Activated CD4-positive, alpha-beta T cell treated with anti-CD3 and anti-CD28 coated beads, Interleukin-2, amount 50 U/mL, for 16 hours (primary cell): ENCODE data around the gene MRRF.

Experiments
- DNase-seq: peaks from one replicate; pipeline ENCODE4 v3.0.0-alpha.2; 2020

The MRRF gene

GRCh38 chr9:122333169-122333808, 68.6 kb downstream of the MRRF start:
- DNase-seq = no peak

GRCh38 chr9:122334916-122335315, 70.2 kb downstream of the MRRF start:
- DNase-seq = no peak

- no peak for DNase-seq
Measured at GRCh38 chr9:122336189-122336588, 71.5 kb downstream of the MRRF start.

GRCh38 chr9:122336866-122337555, 72.3 kb downstream of the MRRF start:
- no peak for DNase-seq

GRCh38 chr9:122337556-122337929, 72.9 kb downstream of the MRRF start:
- DNase-seq = no peak

GRCh38 chr9:122338536-122338935, 73.9 kb downstream of the MRRF start:
- DNase-seq = no peak

GRCh38 chr9:122338994-122339393, 74.3 kb downstream of the MRRF start:
- DNase-seq = no peak

- DNase-seq = no peak
Measured at GRCh38 chr9:122339579-122339978, 74.9 kb downstream of the MRRF start.

- no peak for DNase-seq
Measured at GRCh38 chr9:122340161-122340560, 75.5 kb downstream of the MRRF start.

GRCh38 chr9:122342323-122343050, 77.8 kb downstream of the MRRF start:
- DNase-seq = no peak

GRCh38 chr9:122346478-122347347, 82.0 kb downstream of the MRRF start:
- DNase-seq = no peak

GRCh38 chr9:122347348-122348287, 82.9 kb downstream of the MRRF start:
- no peak for DNase-seq

- no peak for DNase-seq
Measured at GRCh38 chr9:122348288-122348777, 83.7 kb downstream of the MRRF start.

GRCh38 chr9:122348791-122349190, 84.1 kb downstream of the MRRF start:
- DNase-seq = no peak

- no peak for DNase-seq
Measured at GRCh38 chr9:122349201-122349600, 84.5 kb downstream of the MRRF start.

- peak; percentile 79 for DNase-seq
Measured at GRCh38 chr9:122350577-122351355, 86.1 kb downstream of the MRRF start.

- no peak for DNase-seq
Measured at GRCh38 chr9:122354536-122355199, 90.0 kb downstream of the MRRF start.

- DNase-seq = no peak
Measured at GRCh38 chr9:122355336-122355875, 90.7 kb downstream of the MRRF start.

GRCh38 chr9:122356627-122357026, 91.9 kb downstream of the MRRF start:
- no peak for DNase-seq

GRCh38 chr9:122360891-122361290, 96.2 kb downstream of the MRRF start:
- no peak for DNase-seq
